Measurements from ENCODE around the gene HAO2.

Gene HAO2

DNA sequence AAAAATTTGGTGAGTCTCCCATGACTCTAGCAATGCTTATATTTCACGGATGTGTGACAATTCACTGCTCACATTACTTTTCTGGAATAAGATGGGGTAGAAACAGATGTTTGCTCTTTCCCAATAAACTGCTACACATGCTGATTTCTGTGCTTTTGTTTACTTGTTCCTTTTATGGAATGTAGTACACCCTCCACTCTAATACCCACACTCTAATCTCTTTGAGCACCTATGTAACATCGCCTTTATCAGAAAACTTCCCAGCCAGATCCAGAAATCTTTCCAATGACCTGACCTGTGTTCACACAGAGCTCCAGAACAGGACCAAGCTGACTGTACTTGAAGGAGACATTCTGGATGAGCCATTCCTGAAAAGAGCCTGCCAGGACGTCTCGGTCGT lies 50.5 kb downstream of the HAO2 start:
- H3K4me1 Mint-ChIP-seq (ENCODE audit: low read depth) = no peaks in the 10 kb centered on the region
- no peak for DNase-seq
- H3K36me3 Mint-ChIP-seq (ENCODE audit: low read depth) = no peaks in the 10 kb centered on the region
- no peaks in the 10 kb centered on the region for H3K27me3 Mint-ChIP-seq
- H3K4me3 Mint-ChIP-seq = no peak overlapping the region
- H3K9me3 Mint-ChIP-seq = no peaks in the 10 kb centered on the region
- no peak overlapping the region for H3K27ac Mint-ChIP-seq

GRCh38 chr1:119420638-119421037 lies 52.1 kb downstream of the HAO2 start:
- no peak for DNase-seq
- Mint-ChIP-seq H3K36me3 (ENCODE audit: low read depth) (no peaks in the 10 kb centered on the region), H3K4me1 (ENCODE audit: low read depth) (no peaks in the 10 kb centered on the region), H3K27ac (no peak overlapping the region), H3K9me3 (no peaks in the 10 kb centered on the region), H3K27me3 (no peaks in the 10 kb centered on the region), H3K4me3 (no peak overlapping the region)

DNA sequence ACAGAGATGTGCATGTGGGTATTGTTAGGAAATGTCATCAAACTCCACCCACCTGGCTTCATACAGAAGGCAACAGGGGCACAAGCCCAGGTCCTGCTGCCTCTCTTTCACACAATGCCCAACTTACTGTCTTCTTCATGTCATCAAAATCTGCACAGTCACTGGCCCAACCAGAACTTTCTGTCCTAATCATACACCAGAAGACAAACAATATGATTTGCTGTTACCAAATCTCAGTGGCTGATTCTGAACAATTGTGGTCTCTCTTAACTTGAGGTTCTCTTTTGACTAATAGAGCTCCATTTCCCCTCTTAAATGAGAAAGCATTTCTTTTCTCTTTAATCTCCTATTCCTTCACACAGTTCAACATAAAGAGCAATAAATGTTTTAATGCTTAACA lies 54.0 kb downstream of the HAO2 start:
- H3K4me1 Mint-ChIP-seq (ENCODE audit: low read depth) = no peaks in the 10 kb centered on the region
- DNase-seq = no peak
- no peaks in the 10 kb centered on the region for H3K27me3 Mint-ChIP-seq
- no peak overlapping the region for H3K27ac Mint-ChIP-seq
- no peaks in the 10 kb centered on the region for H3K9me3 Mint-ChIP-seq
- H3K4me3 Mint-ChIP-seq = no peak overlapping the region
- H3K36me3 Mint-ChIP-seq (ENCODE audit: low read depth) = no peaks in the 10 kb centered on the region

- H3K4me3 Mint-ChIP-seq = no peak overlapping the region
- H3K4me1 Mint-ChIP-seq (ENCODE audit: low read depth) = no peaks in the 10 kb centered on the region
- no peaks in the 10 kb centered on the region for H3K9me3 Mint-ChIP-seq
- H3K36me3 Mint-ChIP-seq (ENCODE audit: low read depth) = no peaks in the 10 kb centered on the region
- DNase-seq = no peak
- H3K27ac Mint-ChIP-seq = no peak overlapping the region
- H3K27me3 Mint-ChIP-seq = peaks cover 21% of the 10 kb centered on the region
Measured at GRCh38 chr1:119428991-119429390, 60.4 kb downstream of the HAO2 start.

DNA sequence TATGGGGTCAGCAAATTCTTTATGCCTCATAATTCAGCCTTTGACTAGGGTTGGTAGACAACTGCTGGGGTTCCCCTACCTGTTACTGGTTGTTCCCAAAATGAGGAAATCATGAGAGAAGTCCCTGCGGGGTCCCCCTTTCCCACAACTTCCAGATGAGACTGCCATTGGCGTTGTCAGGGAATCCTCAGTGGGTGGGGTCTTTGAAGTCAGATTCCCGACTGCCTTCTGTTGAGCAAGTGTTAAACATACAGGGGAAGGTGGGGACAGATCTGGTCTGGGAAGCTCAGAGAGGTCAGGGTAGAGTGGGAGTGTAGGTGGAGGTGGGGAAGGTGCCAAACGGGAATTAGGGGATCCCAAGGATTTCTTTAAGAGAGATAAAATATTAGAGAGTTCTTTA lies 61.1 kb downstream of the HAO2 start:
- H3K9me3 Mint-ChIP-seq = no peaks in the 10 kb centered on the region
- no peaks in the 10 kb centered on the region for H3K4me1 Mint-ChIP-seq (ENCODE audit: low read depth)
- H3K27ac Mint-ChIP-seq = no peak overlapping the region
- no peak overlapping the region for H3K4me3 Mint-ChIP-seq
- DNase-seq = no peak
- H3K36me3 Mint-ChIP-seq (ENCODE audit: low read depth) = no peaks in the 10 kb centered on the region
- H3K27me3 Mint-ChIP-seq = peaks cover 21% of the 10 kb centered on the region

- Mint-ChIP-seq H3K4me3 (no peak overlapping the region), H3K9me3 (no peaks in the 10 kb centered on the region), H3K27ac (no peak overlapping the region), H3K27me3 (peaks cover 21% of the 10 kb centered on the region), H3K36me3 (ENCODE audit: low read depth) (no peaks in the 10 kb centered on the region), H3K4me1 (ENCODE audit: low read depth) (no peaks in the 10 kb centered on the region)
- DNase-seq = no peak
Measured at GRCh38 chr1:119430486-119430885, 61.9 kb downstream of the HAO2 start.

GRCh38 chr1:119431836-119432235 lies 63.3 kb downstream of the HAO2 start:
- Mint-ChIP-seq H3K4me3 (no peak overlapping the region), H3K9me3 (no peaks in the 10 kb centered on the region), H3K36me3 (ENCODE audit: low read depth) (no peaks in the 10 kb centered on the region), H3K27me3 (peaks cover 21% of the 10 kb centered on the region), H3K27ac (no peak overlapping the region), H3K4me1 (ENCODE audit: low read depth) (no peaks in the 10 kb centered on the region)
- DNase-seq = no peak

GRCh38 chr1:119435052-119435451 lies 66.5 kb downstream of the HAO2 start:
- no peaks in the 10 kb centered on the region for H3K4me1 Mint-ChIP-seq (ENCODE audit: low read depth)
- H3K27ac Mint-ChIP-seq = no peak overlapping the region
- H3K36me3 Mint-ChIP-seq (ENCODE audit: low read depth) = no peaks in the 10 kb centered on the region
- peaks cover 14% of the 10 kb centered on the region for H3K27me3 Mint-ChIP-seq
- no peak overlapping the region for H3K4me3 Mint-ChIP-seq
- no peak for DNase-seq
- H3K9me3 Mint-ChIP-seq = no peaks in the 10 kb centered on the region

- H3K4me3 Mint-ChIP-seq = no peak overlapping the region
- no peaks in the 10 kb centered on the region for H3K36me3 Mint-ChIP-seq (ENCODE audit: low read depth)
- DNase-seq = no peak
- no peak overlapping the region for H3K27ac Mint-ChIP-seq
- no peaks in the 10 kb centered on the region for H3K9me3 Mint-ChIP-seq
- H3K27me3 Mint-ChIP-seq = peaks cover 10% of the 10 kb centered on the region
- H3K4me1 Mint-ChIP-seq (ENCODE audit: low read depth) = no peaks in the 10 kb centered on the region
Measured at GRCh38 chr1:119438761-119439160, 70.2 kb downstream of the HAO2 start.

DNA sequence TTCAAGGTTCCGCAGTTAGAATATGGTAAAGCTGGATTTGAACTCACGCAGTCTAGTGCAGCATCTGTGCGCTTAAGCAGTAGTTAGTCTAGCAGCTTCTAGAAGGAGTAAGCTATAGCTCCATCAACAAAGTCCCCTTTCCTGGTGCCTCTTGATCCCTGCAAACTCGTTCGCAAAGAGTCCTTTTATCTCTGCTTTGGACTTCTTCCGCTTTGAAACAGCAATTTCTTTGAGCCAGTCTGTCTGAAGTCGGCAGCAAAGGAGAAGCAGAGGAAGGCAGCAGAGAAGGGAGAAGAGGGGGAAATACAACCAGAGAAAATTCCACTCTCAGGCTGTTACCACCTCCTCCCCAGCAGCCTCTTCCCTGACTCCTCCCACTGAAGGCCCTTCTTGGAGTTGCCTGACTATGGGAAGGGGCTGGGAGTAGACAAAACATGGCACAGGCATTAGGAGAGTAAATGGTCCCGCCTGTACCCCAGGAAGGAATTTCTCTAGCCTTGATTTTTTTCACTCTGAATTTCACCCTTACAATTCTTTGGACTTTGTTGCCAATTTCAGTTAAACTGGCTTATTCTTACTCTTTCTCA lies 72.2 kb downstream of the HAO2 start:
- no peak for DNase-seq
- no peaks in the 10 kb centered on the region for H3K36me3 Mint-ChIP-seq (ENCODE audit: low read depth)
- H3K4me1 Mint-ChIP-seq (ENCODE audit: low read depth) = no peaks in the 10 kb centered on the region
- H3K27me3 Mint-ChIP-seq = peaks cover 10% of the 10 kb centered on the region
- H3K4me3 Mint-ChIP-seq = no peak overlapping the region
- no peaks in the 10 kb centered on the region for H3K9me3 Mint-ChIP-seq
- H3K27ac Mint-ChIP-seq = no peak overlapping the region

DNA sequence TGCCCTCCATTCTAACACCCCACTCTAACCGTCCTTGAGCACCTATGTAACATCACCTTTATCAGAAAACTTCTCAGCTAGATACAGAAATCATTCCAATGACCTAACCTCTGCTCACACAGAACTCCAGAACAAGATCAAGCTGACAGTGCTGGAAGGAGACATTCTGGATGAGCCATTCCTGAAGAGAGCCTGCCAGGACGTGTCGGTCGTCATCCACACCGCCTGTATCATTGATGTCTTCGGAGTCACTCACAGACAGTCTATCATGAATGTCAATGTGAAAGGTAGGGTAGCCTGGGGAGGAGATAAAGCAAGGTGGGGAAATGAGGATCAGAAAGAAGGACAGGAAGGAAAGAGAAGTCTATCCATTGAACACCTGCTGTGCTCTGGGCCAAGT lies 74.2 kb downstream of the HAO2 start:
- H3K36me3 Mint-ChIP-seq (ENCODE audit: low read depth) = no peaks in the 10 kb centered on the region
- no peak for DNase-seq
- H3K4me1 Mint-ChIP-seq (ENCODE audit: low read depth) = no peaks in the 10 kb centered on the region
- no peak overlapping the region for H3K4me3 Mint-ChIP-seq
- H3K27me3 Mint-ChIP-seq = peaks cover 10% of the 10 kb centered on the region
- H3K9me3 Mint-ChIP-seq = no peaks in the 10 kb centered on the region
- no peak overlapping the region for H3K27ac Mint-ChIP-seq
